IPS-18c (cell line): Measurements from ENCODE around the gene SLC22A5.

Experiments
- H3K4me3 ChIP-seq: 2 replicates; pipeline ENCODE4 v1.7.0; 2013; ENCODE audit warnings: low read depth, mild to moderate bottlenecking, low read length, moderate library complexity; ENCODE audit not compliant: insufficient read depth
- H3K9me3 ChIP-seq: one replicate; pipeline ENCODE4 v1.6.1; 2013; ENCODE audit warnings: mild to moderate bottlenecking, low read length, moderate library complexity; ENCODE audit not compliant: control insufficient read depth, insufficient read depth

SLC22A5 gene

DNA sequence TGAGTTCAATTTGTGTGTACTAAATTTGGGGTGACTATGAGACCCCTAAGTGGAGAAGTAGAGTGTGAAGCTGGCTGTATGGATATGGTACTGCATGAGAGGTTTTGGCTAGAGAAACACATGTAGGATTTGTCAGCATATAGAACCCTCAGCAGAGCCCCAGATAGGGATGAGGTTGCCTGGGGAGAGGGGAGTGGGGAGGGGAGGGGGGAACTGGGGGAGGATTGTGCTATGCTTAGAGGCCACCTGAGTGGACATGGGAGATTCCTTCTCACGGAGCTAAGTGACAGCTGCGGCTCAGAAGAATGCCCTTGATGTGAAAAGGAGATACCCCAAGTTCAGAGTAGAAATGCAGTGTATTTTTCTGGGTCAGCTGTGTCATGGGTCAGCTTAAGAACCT, 11.2 kb downstream of the SLC22A5 start:
- H3K9me3 ChIP-seq = no peaks in the 10 kb centered on the region
- H3K4me3 ChIP-seq = no peak overlapping the region

DNA sequence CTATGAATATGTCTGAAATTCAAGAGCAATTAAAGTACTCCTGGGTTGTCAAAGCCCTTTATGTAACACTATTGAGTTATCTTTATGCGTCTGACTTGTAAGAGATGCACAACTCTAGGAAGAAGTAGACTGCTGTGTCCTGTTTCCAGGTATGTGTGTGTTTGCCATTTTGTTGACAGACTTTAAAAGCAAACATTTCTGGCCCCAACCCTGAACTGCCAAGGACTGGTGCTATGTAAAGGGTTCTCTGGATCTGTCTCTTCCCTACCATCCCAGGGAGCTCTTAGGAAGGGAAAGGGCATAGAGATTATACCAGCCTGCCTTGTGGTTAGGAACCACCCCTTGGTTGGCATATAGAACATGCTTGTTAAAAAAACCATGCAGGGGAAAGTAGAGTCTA, 12.1 kb downstream of the SLC22A5 start:
- Histone ChIP-seq H3K9me3 (no peaks in the 10 kb centered on the region), H3K4me3 (no peak overlapping the region)

DNA sequence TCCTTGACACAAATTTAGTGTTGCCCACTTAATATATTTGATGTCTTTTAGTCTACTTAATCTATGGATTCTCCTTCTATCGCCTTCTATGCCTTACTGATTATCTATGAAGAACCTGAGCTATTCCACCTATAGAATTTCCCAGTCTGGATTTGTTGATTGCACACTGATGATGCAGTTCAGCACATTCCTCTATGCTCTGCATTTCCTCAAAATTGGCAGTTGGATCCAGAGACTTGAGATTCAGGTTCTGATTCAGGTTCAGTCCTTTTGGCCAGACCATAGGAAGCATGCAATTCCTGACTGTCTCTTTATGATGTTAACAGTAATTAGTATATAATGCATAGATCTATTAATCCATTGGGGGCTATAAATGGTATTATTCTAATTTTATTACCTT, 13.8 kb downstream of the SLC22A5 start:
- Histone ChIP-seq H3K4me3 (no peak overlapping the region), H3K9me3 (no peaks in the 10 kb centered on the region)

DNA sequence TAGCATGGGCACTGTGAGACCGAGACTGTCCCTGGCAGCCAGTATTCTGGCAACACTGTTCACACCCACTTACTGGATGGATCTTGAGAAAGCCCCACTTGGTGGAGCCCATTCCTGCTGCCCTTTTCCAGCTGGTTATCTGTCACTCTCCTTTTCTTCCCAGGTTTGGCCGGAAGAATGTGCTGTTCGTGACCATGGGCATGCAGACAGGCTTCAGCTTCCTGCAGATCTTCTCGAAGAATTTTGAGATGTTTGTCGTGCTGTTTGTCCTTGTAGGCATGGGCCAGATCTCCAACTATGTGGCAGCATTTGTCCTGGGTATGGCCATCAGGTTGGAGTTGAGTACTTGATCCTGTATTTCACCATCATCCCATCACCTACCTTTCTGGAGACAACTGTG, 14.5 kb downstream of the SLC22A5 start:
- no peak overlapping the region for H3K4me3 ChIP-seq

DNA sequence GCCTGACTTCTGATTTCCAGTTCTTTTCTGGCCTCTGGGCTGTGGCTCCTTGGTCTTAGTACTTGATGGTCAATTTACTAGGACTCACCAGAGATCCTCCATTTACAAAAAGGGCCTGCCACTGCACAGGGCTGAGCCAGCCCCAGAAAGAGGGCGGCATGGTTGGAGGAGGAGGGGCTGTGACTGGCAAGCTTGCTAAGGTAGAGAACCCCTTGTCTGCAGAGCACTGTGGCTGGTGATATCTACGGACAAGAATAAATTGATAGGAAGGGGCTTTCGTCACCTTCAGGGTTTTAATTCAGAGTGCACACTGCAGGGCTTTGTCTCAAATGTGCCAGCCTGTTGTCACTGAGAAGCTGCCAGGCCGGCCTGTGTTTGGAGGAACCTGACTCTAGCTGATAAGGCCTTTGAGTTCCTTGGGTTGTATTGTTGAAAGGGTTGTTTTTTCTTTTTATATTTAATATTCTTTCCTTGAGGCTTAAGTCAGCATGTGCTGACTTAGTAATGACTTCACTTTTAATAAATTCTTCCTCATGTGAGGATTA, 15.1 kb downstream of the SLC22A5 start:
- Histone ChIP-seq H3K9me3 (no peaks in the 10 kb centered on the region), H3K4me3 (no peak overlapping the region)

More for the DNA sequence above, 14.5 kb downstream of the SLC22A5 start:
- no peaks in the 10 kb centered on the region for H3K9me3 ChIP-seq

DNA sequence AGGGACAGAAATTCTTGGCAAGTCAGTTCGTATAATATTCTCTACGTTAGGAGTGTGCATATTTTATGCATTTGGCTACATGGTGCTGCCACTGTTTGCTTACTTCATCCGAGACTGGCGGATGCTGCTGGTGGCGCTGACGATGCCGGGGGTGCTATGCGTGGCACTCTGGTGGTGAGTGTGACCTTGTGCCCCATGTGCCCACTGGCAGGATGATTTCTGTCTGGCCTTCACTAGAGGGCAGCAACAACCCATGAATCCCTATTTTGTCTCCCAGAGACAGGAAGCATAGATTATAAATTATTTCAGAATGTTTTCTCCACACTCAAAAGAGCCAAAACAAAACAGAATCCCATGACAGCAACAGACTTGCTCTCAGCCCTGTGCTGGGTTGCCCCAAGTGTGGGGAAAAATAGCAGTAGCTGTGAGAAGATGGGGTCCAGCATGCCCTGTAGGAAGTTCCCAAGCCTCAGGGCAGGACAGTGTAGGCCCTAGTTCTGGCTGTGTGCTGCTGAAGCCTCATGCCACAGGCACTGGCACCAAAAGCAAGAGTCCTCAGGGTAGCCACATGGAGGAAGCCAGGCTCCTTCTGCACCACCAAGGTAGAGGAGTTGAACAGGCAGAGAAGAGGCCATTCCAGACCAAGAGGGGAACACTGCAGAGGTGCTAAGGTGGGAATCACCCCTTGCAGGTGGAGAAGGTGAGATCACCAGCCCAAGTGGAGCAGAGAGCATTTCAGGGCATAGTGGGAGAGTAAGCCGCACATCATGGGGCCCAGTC, 16.0 kb downstream of the SLC22A5 start:
- no peak overlapping the region for H3K4me3 ChIP-seq
- H3K9me3 ChIP-seq = no peaks in the 10 kb centered on the region

DNA sequence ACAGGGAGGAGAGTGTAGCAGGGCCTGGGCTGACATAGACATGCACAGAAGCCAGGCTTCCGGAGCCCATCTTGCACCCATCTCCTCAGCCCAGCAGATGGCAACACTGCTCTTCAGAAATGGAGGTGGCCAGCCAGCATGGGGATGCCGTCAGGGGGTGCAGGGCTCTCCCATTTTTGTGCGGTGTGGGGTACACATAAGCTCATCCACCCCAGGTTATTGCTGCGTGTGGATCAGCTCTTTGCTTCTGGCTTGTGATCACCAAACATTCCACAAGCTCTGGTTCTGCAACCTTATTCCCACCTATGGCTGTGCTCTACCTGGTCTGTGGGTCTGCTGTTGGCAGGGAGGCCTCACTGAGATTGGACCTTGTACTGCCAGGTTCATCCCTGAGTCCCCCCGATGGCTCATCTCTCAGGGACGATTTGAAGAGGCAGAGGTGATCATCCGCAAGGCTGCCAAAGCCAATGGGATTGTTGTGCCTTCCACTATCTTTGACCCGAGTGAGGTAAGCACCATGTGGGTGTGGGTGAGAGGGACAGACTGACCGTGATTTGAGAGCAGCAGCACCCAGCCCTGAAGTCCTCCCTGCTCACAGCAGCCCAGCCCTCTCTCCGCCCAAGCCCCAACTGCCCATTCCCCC, 17.3 kb downstream of the SLC22A5 start:
- Histone ChIP-seq H3K4me3 (no peak overlapping the region), H3K9me3 (no peaks in the 10 kb centered on the region)

DNA sequence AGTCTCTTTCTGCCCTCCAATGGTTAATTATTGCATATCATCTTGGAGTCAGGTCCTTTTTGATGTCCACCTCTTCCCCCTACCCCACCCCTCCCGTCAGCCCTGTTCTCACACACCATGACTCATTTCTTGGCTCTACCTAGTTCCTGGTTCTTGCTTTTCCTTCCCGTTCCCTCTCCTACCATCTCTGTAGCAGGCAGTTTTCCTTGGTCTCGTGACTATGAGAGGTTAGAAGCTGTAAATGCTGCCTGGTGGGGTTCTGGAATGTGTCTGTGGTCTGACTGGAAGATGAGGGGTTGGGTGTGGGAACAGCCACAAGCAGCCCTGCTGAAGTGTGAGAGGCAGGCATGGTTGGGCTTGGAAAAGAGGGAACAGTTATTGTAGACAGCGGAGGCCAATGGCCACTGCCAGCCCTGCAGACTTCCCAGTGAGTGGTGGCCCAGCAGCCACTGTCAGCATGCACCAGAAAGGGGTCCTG, 18.2 kb downstream of the SLC22A5 start:
- Histone ChIP-seq H3K4me3 (no peak overlapping the region), H3K9me3 (no peaks in the 10 kb centered on the region)

DNA sequence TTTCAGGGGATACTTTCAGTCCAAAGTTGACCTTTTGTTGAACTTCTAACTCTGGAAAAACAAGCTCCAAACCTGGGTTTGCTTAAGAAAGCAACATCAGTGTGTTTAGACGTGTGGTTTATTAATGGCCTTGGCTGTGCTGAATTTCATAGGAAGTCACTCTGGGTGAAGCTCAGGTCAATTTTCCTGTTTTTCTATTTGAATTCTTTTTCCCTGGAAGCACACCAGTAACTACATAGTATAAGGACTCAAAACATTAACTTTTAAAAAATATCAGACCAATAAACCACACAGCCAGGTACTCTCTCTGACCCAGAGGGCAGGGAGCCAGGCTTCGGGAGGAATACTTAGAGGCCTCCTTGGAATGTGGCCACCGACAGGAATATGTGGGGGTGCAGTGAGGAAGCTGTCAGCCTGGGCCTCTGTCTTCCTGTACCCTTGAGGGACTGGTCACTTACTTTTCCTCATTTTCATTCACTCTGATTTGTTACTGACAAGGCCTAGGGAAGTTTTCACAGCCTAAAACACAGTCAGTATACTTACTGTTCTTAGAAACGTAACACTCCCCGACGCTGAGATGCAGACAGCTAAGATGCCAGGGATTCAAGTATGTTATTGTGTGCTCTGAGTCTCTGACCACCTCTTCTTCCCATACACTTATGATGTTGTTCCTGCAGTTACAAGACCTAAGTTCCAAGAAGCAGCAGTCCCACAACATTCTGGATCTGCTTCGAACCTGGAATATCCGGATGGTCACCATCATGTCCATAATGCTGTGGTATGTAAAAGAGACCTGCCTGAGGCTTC, 18.9 kb downstream of the SLC22A5 start:
- Histone ChIP-seq H3K9me3 (no peaks in the 10 kb centered on the region), H3K4me3 (no peak overlapping the region)

DNA sequence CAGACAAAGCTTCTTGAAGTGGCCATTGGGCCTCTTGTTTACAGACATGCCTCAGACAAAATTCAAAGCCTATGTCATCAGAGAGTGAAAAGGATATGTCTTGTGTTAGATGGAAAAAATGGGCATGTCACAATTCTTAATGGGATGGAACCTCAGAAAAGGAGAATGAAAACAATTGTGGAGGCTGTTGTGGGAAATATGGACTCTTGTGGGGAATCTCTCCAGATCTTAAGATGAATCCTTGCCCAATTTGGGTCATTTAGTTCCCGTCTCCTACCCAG, 19.5 kb downstream of the SLC22A5 start:
- Histone ChIP-seq H3K9me3 (no peaks in the 10 kb centered on the region), H3K4me3 (no peak overlapping the region)

DNA sequence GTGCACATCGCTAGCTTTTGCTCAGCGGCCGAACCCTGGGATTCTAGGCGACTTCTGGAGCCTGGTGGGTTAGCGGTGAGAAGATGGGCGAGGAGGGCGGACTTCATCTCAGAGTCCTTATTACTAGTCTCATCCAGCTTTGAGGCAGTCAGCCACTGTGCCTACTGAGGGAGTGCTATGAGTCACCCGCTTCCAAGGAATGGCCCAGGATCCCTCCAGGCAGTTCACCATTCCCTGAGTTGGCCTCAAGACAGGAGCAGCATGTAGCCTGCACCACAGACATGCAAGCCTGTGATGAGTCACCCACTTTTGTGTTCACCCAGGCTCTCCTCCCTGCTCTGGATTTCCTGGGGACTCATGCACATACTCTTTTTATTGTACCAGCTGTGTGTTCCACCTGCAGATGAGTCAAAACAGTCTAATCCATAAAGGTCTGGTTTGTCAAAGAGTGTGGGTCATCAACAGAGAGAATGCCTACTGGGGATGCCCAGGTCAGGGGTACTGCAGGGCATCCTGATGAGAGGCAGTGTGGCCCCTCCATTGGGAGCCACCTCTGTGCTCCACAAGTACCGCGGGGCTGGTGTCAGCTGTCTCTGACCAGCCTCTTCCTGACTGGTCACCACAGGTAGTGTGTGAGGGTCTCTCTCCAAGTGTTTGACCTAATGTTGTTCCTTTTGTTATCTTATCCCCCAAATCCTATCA, 20.2 kb downstream of the SLC22A5 start:
- Histone ChIP-seq H3K9me3 (no peaks in the 10 kb centered on the region), H3K4me3 (no peak overlapping the region)

DNA sequence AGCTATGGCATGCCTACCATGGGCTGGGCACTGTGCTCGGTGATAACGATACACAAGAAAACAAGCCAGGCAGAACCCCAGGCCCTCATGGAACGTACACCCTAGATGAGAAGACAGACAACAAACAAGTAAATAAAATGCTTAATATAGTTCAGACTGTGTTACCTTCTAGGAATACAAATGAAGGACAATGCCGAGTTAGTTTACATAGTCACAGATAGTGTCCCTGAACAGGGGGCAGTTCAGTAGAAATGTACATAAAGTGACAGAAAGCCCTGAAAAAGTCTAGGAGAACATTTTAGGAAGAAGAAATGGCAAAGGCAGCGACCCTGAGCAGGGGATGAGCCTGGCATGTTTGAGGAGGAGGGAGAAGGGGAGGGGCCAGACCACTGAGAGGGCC, 21.7 kb downstream of the SLC22A5 start:
- H3K4me3 ChIP-seq = no peak overlapping the region
- H3K9me3 ChIP-seq = no peaks in the 10 kb centered on the region

DNA sequence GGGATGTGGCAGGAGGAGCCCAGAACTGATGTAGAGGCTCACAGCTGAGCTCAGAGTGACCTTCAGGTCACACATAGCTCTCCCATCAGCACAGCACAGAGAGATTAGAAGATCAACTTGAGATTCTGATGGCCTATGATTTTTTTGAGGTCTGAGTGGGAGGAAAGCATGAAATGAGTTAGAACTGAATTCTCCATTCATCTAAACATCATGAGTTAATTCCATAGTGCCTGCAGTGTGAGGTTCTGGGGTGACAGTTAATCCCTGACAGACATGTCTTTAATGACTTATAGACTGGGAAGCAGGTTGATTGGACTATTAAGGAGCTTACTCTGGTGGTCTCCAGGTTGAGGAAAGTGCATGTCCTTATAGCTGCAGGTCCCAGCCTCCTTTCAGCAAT, 22.4 kb downstream of the SLC22A5 start:
- H3K4me3 ChIP-seq = no peak overlapping the region
- H3K9me3 ChIP-seq = no peaks in the 10 kb centered on the region

DNA sequence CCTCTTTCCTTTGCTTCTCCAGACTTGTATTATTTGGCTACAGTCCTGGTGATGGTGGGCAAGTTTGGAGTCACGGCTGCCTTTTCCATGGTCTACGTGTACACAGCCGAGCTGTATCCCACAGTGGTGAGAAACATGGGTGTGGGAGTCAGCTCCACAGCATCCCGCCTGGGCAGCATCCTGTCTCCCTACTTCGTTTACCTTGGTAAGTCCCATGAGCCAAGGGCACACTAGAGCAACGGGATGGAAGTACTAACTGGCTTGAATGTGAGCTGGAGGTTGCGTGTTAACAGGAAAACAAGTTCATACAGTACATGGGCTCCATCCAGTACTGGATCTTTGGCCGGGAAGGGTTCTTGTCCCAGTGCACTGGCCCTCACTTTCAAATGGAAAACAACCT, 22.9 kb downstream of the SLC22A5 start:
- H3K9me3 ChIP-seq = no peaks in the 10 kb centered on the region
- H3K4me3 ChIP-seq = no peak overlapping the region

DNA sequence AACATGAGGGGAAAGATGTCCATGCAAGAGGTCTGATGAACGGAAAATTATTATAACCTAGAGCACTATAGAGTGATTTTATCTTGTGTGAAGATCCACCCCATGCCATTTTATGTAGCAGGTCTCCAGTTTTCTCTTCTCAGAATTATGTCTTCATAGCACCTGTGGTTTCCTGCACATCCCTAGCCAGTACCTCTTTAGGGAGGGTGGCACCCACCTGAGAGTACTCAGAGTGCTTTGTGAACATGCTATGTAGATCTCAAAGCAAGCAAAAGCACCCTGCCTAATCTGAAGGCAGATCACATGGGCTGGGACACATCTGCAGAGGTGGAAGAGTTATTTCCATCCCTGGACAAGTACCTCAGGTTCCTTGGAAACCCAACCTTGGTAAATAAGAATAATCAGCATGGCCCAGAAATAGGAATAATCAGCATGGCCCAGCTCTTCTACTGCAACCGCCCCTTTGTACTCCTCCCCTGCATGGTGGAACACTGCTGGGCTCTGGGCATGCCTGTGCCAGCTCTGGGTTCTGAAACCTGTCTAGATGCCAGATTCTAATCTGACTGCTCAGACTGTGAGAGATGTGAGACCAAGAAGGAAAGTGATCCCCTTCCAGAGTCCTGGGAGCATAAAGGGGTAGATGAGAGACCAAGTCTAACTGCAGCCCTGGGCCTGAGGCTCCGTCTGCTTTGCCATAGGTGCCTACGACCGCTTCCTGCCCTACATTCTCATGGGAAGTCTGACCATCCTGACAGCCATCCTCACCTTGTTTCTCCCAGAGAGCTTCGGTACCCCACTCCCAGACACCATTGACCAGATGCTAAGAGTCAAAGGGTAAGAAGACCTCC, 23.7 kb downstream of the SLC22A5 start:
- no peaks in the 10 kb centered on the region for H3K9me3 ChIP-seq
- no peak overlapping the region for H3K4me3 ChIP-seq

DNA sequence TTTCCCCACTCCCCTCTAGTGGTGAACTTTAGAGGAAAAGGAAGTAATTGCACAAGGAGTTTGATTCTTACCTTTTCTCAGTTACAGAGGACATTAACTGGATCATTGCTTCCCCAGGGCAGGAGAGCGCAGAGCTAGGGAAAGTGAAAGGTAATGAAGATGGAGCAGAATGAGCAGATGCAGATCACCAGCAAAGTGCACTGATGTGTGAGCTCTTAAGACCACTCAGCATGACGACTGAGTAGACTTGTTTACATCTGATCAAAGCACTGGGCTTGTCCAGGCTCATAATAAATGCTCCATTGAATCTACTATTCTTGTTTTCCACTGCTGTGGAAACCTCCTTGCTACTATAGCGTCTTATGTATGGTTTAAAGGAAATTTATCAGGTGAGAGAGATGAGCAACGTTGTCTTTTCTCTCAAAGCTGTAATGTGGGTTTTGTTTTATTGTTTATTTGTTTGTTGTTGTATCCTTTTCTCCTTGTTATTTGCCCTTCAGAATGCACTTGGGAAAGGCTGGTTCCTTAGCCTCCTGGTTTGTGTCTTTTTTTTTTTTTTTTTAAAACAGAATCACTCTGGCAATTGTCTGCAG, 25.3 kb downstream of the SLC22A5 start:
- no peaks in the 10 kb centered on the region for H3K9me3 ChIP-seq
- H3K4me3 ChIP-seq = no peak overlapping the region
